Adipose tissue (tissue), 3 donors: ENCODE measurements around the gene GRAP. TPM values are rescaled to one million over a fixed set of nuclear protein-coding genes. Genes with fewer than 3 reads are reported as not detected.

ENCODE experiments used
- H3K27ac ChIP-seq: one replicate; pipeline ENCODE4 v1.5.1; 2013; ENCODE audit warnings: low read depth, low read length
- WGBS, 3 donors: extraction: QIAGEN DNeasy Blood & Tissue Kit; methylation state at CpG; one replicate each; pipeline ENCODE4 v1.1.7; 2013; 5-methylcytosine and 5-hydroxymethylcytosine counted together
- polyA plus RNA-seq, 3 donors: library from polyadenylated mRNA; stranded (reverse); fragments of 200-250 nt; gene quantifications; one replicate each; pipeline ENCODE4 v1.2.3, GENCODE V29; 2013
- donor health status: healthy with polysubstance abuse.
- donor health status: Bipolar disorder and iron deficiency.
- donor health status: healthy.

GRAP gene
- polyA plus RNA-seq, 3 donors = 1.5 to 7.3 (median 3.5) TPM

GRCh38 chr17:18977021-18977420 is 69.7 kb downstream of the GRAP start:
- WGBS, 3 donors = 82 to 97% (median 93%) methylated on average over 4 of the region's 4 CpGs
- H3K27ac ChIP-seq = no peak overlapping the region

DNA sequence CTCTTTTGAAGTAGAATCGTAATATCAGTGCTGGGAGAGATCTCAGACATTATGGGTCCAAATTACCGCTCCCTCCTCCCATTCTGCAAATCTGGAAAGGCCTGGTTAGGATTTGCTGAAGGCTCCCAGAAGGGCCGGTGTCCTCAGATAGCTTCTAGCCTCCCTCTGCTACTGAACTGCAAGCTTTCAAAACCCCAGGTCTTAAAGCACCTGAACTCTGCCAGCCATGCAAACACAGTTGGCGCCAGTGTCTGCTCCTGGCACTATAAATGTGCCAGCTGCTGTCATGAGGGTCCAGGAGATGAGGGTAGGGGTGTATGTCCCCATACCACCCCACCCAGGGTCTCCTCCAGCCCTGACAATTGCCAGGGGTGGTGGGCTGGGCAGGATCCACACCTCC is 70.6 kb downstream of the GRAP start:
- WGBS, 3 donors = 77 to 85% (median 81%) methylated on average over 4 of the region's 4 CpGs
- H3K27ac ChIP-seq = no peak overlapping the region

GRCh38 chr17:18975597-18975996 is 71.2 kb downstream of the GRAP start:
- 91 to 92% (median 92%) methylated on average over 13 of the region's 13 CpGs for WGBS, 3 donors

DNA sequence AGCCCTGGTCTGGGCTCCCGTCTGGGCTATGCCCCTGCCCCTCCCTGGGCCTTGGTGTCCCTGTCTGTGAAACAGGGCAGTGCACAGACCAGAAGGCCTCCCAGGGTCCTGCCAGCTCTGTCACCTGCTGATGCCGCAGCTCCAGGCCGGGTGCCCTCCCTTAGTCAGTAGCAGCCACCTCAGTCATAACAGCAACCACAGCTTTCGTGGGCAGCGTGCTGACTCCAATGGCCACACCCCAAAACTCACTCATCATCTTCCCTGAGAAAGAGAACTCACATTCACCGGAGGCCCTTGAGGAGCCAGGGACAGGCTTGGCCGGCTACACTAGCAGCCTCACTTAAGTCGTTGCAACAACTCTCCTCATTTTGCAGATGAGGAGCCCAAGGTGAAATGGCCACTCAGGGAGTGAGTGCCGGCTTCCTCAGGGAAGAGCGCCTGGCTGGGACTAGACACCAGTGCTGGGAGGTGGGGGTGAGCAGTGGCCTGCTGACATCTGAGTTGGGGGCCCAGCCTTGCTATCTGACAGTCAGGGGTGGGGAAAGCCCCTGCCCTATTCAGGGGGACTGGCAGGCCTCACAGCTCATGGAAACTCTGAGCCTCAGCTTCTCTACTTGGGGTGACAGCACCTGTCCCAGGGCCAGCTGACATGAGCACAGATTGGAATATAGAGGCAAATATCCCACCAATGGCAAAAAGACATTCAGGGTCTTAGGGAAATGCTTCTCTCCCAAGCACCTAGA is 72.2 kb downstream of the GRAP start:
- WGBS, 3 donors = 83 to 92% (median 90%) methylated on average over 10 of the region's 10 CpGs
- H3K27ac ChIP-seq = no peak overlapping the region

More at GRCh38 chr17:18975597-18975996, 71.2 kb downstream of the GRAP start:
- no peak overlapping the region for H3K27ac ChIP-seq

DNA sequence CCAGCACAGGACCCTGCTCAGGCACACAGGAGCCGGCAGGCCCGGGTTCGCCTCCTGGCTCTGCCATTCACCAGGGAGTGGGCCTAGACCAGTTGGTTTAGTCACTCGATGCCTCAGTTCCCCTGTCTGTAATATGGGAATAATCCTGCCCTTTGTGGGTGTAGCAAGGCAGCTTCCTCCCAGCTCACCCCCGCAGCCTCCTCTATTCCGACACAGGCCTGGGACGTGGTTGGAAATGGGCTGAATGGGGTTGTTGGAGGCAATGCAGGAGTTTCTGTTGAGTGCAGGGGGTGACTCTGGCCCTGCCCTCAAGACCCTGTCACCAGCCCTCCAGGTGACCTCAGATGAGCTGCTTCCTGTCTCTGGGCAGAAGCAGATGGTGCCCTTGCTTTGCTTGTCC is 75.0 kb downstream of the GRAP start:
- no peak overlapping the region for H3K27ac ChIP-seq
- WGBS, 3 donors = 94 to 99% (median 97%) methylated on average over 7 of the region's 7 CpGs

Other genes with a start within 250 kb of the GRAP start
- gene PRPSAP2, start 188.8 kb downstream of the GRAP start, polyA plus RNA-seq = 10 to 100 TPM; 12.2 to 14.1 (median 13.3) TPM
- gene SLC5A10, start 94.8 kb downstream of the GRAP start, polyA plus RNA-seq = under 1 TPM; 0.03 to 0.16 (median 0.11) TPM
- gene FAM83G, start 42.2 kb downstream of the GRAP start, polyA plus RNA-seq = 1 to 10 TPM in 2 of 3 donors, under 1 TPM in 1; 0.90 to 5.8 (median 4.9) TPM
- gene GRAPL, start 80.6 kb upstream of the GRAP start, polyA plus RNA-seq = 1 to 10 TPM in 2 of 3 donors, under 1 TPM in 1; 0.47 to 3.8 (median 1.5) TPM
- gene EPN2, start 190.4 kb upstream of the GRAP start, polyA plus RNA-seq = 10 to 100 TPM in 2 of 3 donors, 1 to 10 TPM in 1; 8.7 to 27.0 (median 14.2) TPM